Measurements from ENCODE around the gene ANKS1A. TPM values are rescaled to one million over a fixed set of nuclear protein-coding genes. Genes with fewer than 3 reads are reported as not detected.

ANKS1A gene
- total and polyA plus RNA-seq, 7 donors: 3.9 to 12.4 (median 6.1) TPM

- no peak overlapping the region for H3K27ac ChIP-seq
- DNase-seq: no peak
- 83 to 88% (median 87%) methylated on average over 5 of the region's 5 CpGs for WGBS, 3 donors
- no peak for ATAC-seq
- no peak overlapping the region for H3K4me3 ChIP-seq
- TF ChIP-seq CTCF (IDR thresholded peaks at IDR 0.05): no peak
- H3K27me3 ChIP-seq (ENCODE audit: insufficient read depth in 3 of 3, low read length in 2 of 3): no peaks in the 10 kb centered on the region
- no peaks in the 10 kb centered on the region for H3K9me3 ChIP-seq
- H3K4me1 ChIP-seq: no peaks in the 10 kb centered on the region
- peaks cover 2 to 47% of the 10 kb centered on the region in 2 donors for H3K36me3 ChIP-seq (ENCODE audit: insufficient read depth in 1 of 2, low read depth in 1 of 2)
- intact Hi-C loops (cut with DNase I): loop anchor here (5.0 to 10.0 kb wide), 2 partner anchors 53 to 261 kb away; no protein-coding TSS in a partner anchor
Measured at GRCh38 chr6:34981366-34981765, 92.3 kb downstream of the ANKS1A start.

GRCh38 chr6:34981951-34982350, 92.9 kb downstream of the ANKS1A start:
- intact Hi-C loops (cut with DNase I): loop anchor here (5.0 to 10.0 kb wide), 2 partner anchors 53 to 260 kb away; no protein-coding TSS in a partner anchor
- peaks cover 2 to 49% of the 10 kb centered on the region in 2 donors for H3K36me3 ChIP-seq (ENCODE audit: insufficient read depth in 1 of 2, low read depth in 1 of 2)
- WGBS, 3 donors: 82 to 83% (median 82%) methylated on average over 7 of the region's 7 CpGs
- H3K27me3 ChIP-seq (ENCODE audit: insufficient read depth in 3 of 3, low read length in 2 of 3): no peaks in the 10 kb centered on the region
- H3K27ac ChIP-seq: no peak overlapping the region
- TF ChIP-seq CTCF (IDR thresholded peaks at IDR 0.05): no peak
- DNase-seq (no peak), ATAC-seq (no peak)
- no peaks in the 10 kb centered on the region for H3K9me3 ChIP-seq
- H3K4me1 ChIP-seq: peaks cover 2% of the 10 kb centered on the region
- H3K4me3 ChIP-seq: no peak overlapping the region

GRCh38 chr6:34982424-34982852, 93.4 kb downstream of the ANKS1A start:
- Histone ChIP-seq H3K27ac (no peak overlapping the region), H3K4me3 (no peak overlapping the region), H3K4me1 (peaks cover 7% of the 10 kb centered on the region), H3K36me3 (ENCODE audit: insufficient read depth in 1 of 2, low read depth in 1 of 2) (peaks cover 2 to 49% of the 10 kb centered on the region in 2 donors), H3K27me3 (ENCODE audit: insufficient read depth in 3 of 3, low read length in 2 of 3) (no peaks in the 10 kb centered on the region), H3K9me3 (no peaks in the 10 kb centered on the region)
- ATAC-seq (peak in 1 of 4 donors; percentile 45), DNase-seq (no peak)
- intact Hi-C loops (cut with DNase I): loop anchor here (5.0 to 10.0 kb wide), 2 partner anchors 52 to 260 kb away; no protein-coding TSS in a partner anchor
- peak; percentile 22 for TF ChIP-seq CTCF (IDR thresholded peaks at IDR 0.05)
- WGBS, 3 donors: 79 to 85% (median 82%) methylated on average over 11 of the region's 11 CpGs

- no peak overlapping the region for H3K27ac ChIP-seq
- WGBS, 3 donors: 83 to 88% (median 84%) methylated on average over 2 of the region's 2 CpGs
- H3K4me1 ChIP-seq: peaks cover 7% of the 10 kb centered on the region
- ATAC-seq (no peak), DNase-seq (no peak)
- no peaks in the 10 kb centered on the region for H3K27me3 ChIP-seq (ENCODE audit: insufficient read depth in 3 of 3, low read length in 2 of 3)
- no peak overlapping the region for H3K4me3 ChIP-seq
- intact Hi-C loops (cut with DNase I): loop anchor here (5.0 to 10.0 kb wide), 2 partner anchors 50 to 258 kb away; no protein-coding TSS in a partner anchor
- no peak for TF ChIP-seq CTCF (IDR thresholded peaks at IDR 0.05)
- H3K9me3 ChIP-seq: no peaks in the 10 kb centered on the region
- H3K36me3 ChIP-seq (ENCODE audit: insufficient read depth in 1 of 2, low read depth in 1 of 2): peaks cover 2 to 55% of the 10 kb centered on the region in 2 donors
Measured at GRCh38 chr6:34984416-34984815, 95.4 kb downstream of the ANKS1A start.

GRCh38 chr6:34985236-34985635, 96.2 kb downstream of the ANKS1A start:
- H3K4me1 ChIP-seq: peaks cover 7% of the 10 kb centered on the region
- DNase-seq (peak in 1 of 2 donors; percentile 38), ATAC-seq (no peak)
- intact Hi-C loops (cut with DNase I): loop anchor here (5.0 to 10.0 kb wide), 2 partner anchors 50 to 217 kb away; no protein-coding TSS in a partner anchor
- peaks cover 2 to 63% of the 10 kb centered on the region in 2 donors for H3K36me3 ChIP-seq (ENCODE audit: insufficient read depth in 1 of 2, low read depth in 1 of 2)
- H3K4me3 ChIP-seq: no peak overlapping the region
- WGBS, 3 donors: 81 to 85% (median 81%) methylated on average over 4 of the region's 4 CpGs
- no peak overlapping the region for H3K27ac ChIP-seq
- TF ChIP-seq CTCF (IDR thresholded peaks at IDR 0.05): no peak
- H3K27me3 ChIP-seq (ENCODE audit: insufficient read depth in 3 of 3, low read length in 2 of 3): no peaks in the 10 kb centered on the region
- H3K9me3 ChIP-seq: no peaks in the 10 kb centered on the region
